ENCODE data around the gene OTUD3.
A peak's percentile ranks its signal among the peaks of the same experiment; 100 is the strongest.
"Not testable (repeated sequence)": the region's sequence is repeated elsewhere in the genome, so short reads cannot be mapped to it uniquely, and the experiment has no call there.

Gene OTUD3

GRCh38 chr1:19882111-19883071 is at the start of gene OTUD3:
OTUD3 (plus strand) TSS chr1:19882395; CDS start chr1:19882514, 119 bp downstream.
- peak; percentile 97 for DNase-seq

- DNase-seq = no peak
These were observed 46.6 kb upstream of the OTUD3 start for GRCh38 chr1:19835578-19835977.

DNA sequence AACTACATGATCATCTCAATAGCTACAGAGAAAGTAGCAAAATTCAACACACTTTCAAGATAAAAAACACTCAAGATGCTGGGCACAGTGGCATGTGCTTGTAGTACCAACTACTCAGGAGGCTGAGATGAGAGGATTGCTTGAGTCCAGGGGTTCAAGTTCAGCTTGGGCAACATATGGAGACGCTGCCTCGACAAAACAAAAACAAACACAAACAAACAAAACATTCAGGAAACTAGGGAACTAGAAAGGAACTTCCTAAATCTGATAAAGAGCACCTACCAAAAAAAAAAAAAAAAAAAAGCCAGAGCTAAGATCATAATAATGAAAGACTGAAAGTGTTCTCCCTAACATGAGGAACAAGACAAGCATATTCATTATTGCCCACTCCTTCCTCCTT is 44.3 kb upstream of the OTUD3 start:
- DNase-seq = no peak

DNA sequence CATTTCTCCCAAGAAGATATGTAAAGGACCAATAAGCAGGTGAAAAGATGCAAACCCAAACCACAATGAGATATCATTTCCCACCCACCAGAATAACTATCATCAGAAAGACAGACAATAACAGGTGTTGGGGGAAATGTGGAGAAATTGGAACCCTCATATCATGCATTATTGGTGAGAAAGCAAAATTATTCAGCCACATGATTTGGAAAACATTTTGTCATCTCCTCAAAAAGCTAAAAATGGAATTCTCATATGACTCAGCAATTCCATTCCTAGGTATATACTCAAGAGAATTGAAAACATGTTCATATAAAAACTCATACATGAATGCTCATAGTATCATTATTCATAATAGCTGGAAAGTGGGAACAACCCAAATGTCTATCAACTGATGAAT is 42.0 kb upstream of the OTUD3 start:
- DNase-seq = peak; percentile 19

- no peak for DNase-seq
These were observed 37.3 kb upstream of the OTUD3 start for GRCh38 chr1:19844731-19845495.

- DNase-seq = no peak
These were observed 36.6 kb upstream of the OTUD3 start for GRCh38 chr1:19845555-19845954.

DNA sequence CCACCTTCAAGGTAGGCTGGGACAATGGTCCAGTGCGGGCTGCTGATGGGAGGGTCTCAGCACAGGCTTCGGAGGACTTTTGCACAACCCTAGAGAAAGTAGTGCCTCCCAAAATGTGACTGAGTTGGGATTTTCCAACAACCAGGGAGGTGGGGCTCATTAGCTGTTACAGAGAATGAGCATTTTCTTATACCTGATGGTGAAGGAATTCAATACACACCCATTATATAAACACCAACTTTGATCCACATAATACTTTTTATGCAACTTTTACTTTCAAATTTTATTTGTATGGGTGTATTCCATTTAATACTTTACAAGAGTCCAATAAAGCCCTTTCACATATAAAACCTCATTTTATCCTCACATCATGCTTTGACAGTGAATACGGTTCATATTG is 35.9 kb upstream of the OTUD3 start:
- DNase-seq = no peak

DNA sequence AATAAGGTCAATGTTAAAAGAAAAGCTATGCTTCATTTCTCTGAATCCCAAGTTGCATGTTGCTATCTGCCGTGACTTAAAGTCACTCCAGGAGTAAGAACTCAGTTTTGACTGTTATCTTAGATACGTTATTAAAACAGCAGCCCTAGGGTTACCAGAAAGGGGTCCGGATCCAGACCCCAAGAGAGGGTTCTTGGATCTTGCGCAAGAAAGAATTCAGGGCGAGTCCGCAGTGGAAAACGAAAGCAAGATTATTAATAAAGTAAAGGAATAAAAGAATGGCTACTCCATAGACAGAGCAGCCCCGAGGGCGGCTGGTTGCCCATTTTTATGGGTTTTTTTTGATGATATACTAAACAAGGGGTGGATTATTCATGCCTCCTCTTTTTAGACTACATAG is 34.9 kb upstream of the OTUD3 start:
- not testable (repeated sequence) for DNase-seq

DNA sequence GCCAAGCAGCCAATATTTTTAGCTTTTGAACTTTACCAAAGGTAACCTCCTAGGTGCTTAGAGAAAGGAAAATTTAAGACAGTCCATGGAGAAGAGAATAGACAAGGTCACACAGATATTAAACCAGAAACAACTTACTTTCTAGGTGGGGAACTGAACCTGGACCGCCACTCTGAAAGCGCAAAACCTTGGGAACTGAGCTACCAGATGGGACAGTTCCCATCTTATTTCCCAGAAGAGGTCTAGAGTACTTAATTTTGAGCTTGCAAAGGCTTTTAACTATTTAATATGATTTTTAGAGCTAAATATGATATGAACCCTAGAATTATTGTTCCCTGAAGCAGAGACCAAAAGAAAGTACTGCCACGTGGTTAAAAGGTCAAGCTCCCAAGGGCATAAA is 32.9 kb upstream of the OTUD3 start:
- not testable (repeated sequence) for DNase-seq

- no peak for DNase-seq
These were observed 32.0 kb upstream of the OTUD3 start for GRCh38 chr1:19850214-19850613.

DNA sequence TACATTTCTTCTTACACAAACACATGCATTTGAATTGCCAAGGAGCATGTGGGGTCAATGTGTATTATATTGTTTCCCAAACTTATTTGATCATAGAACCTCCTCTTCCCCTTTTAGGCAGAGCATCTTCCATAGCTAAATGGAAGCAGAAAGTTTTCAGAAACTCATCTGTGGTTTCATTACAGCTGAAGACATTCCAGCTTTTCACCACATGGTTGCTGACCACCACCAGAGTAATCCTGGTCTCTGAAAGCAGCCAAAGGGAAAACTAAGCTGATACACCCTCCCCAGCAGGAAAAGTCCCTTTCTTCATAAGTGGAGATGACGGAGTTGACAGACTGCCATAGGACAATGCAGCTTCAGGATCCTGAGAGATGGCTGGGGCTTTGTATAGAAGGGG is 30.2 kb upstream of the OTUD3 start:
- peak; percentile 16 for DNase-seq

GRCh38 chr1:19854866-19855265 is 27.3 kb upstream of the OTUD3 start:
- DNase-seq = no peak

- DNase-seq = no peak
These were observed 23.3 kb upstream of the OTUD3 start for GRCh38 chr1:19858893-19859292.

- no peak for DNase-seq
These were observed 22.3 kb upstream of the OTUD3 start for GRCh38 chr1:19859876-19860275.

- no peak for DNase-seq
These were observed 21.8 kb upstream of the OTUD3 start for GRCh38 chr1:19860418-19860817.

GRCh38 chr1:19861034-19861433 is 21.2 kb upstream of the OTUD3 start:
- DNase-seq = peak; percentile 53

DNA sequence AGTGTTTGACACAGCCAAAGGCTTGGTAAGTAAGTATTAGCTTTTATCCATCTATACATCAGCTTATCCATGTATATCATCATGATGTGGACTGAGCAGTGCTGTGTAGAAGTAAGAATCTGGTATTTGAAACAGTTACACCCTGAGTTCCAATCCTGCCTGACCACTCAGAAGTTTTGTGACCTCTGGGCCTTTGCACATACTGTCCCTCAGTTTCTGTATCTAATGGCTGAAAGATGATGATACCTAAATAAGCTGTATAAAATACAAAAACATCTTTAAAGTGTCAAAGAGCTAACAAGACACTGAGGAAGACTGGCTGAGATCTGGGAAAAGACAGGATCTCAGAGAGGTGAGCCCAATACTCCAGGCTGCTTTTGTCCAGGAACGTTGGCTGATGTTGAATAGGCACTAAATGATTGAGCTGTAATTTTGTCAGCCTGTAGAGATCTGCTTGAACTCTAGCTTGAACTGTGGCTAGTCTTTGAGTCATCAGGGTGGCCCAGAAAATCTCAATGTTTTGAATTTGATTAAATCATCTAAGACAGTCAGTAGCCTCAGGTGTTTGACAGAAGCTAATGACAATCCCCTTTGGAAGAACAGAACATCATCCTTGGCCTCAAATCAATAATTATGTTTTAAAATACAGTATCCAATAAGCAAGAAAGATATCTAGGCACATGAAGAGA is 20.2 kb upstream of the OTUD3 start:
- DNase-seq = no peak

- DNase-seq = no peak
These were observed 19.3 kb upstream of the OTUD3 start for GRCh38 chr1:19862944-19863343.

- no peak for DNase-seq
These were observed 17.5 kb upstream of the OTUD3 start for GRCh38 chr1:19864570-19865160.

GRCh38 chr1:19866029-19866428 is 16.2 kb upstream of the OTUD3 start:
- DNase-seq = no peak

- peak; percentile 57 for DNase-seq
These were observed 15.4 kb upstream of the OTUD3 start for GRCh38 chr1:19866758-19867157.

GRCh38 chr1:19868575-19868974 is 13.6 kb upstream of the OTUD3 start:
- not testable (repeated sequence) for DNase-seq

- not testable (repeated sequence) for DNase-seq
These were observed 12.7 kb upstream of the OTUD3 start for GRCh38 chr1:19869453-19869852.
